Smooth muscle cell (in vitro differentiated cells): ENCODE measurements around the gene YIPF5. TPM values are rescaled to one million over a fixed set of nuclear protein-coding genes. Genes with fewer than 3 reads are reported as not detected.

ENCODE experiments used
- DNase-seq: peaks from one replicate; lab custom pipeline; 2025; ENCODE audit not compliant: unreplicated experiment; lab: John Stamatoyannopoulos, UW
- H2AFZ ChIP-seq: fragments of 200-600 bp; sonication (generic); 2 replicates; pipeline ENCODE4 v1.6.0; 2016; ENCODE audit warnings: antibody characterized with exemption, low read depth, mild to moderate bottlenecking
- H3F3A ChIP-seq: fragments of 200-600 bp; sonication (generic); 2 replicates; pipeline ENCODE4 v1.6.0; 2017; ENCODE audit warnings: antibody characterized with exemption, low read depth
- H3K27ac ChIP-seq: fragments of 200-600 bp; sonication (generic); 2 replicates; pipeline ENCODE4 v1.5.1; 2016; ENCODE audit warnings: low read depth, mild to moderate bottlenecking
- H3K27me3 ChIP-seq: fragments of 200-600 bp; sonication (generic); 2 replicates; pipeline ENCODE4 v1.6.1; 2016; ENCODE audit warnings: low read depth, mild to moderate bottlenecking
- H3K36me3 ChIP-seq: fragments of 200-600 bp; sonication (generic); 2 replicates; pipeline ENCODE4 v1.5.1; 2016; ENCODE audit warnings: low read depth
- H3K4me1 ChIP-seq: fragments of 200-600 bp; sonication (generic); 2 replicates; pipeline ENCODE4 v1.5.1; 2016; ENCODE audit warnings: low read depth
- H3K4me2 ChIP-seq: fragments of 200-600 bp; sonication (generic); 2 replicates; pipeline ENCODE4 v1.6.0; 2016; ENCODE audit warnings: mild to moderate bottlenecking
- H3K4me3 ChIP-seq: fragments of 200-600 bp; sonication (generic); 2 replicates; pipeline ENCODE4 v1.5.1; 2016; ENCODE audit warnings: mild to moderate bottlenecking
- H3K79me2 ChIP-seq: fragments of 200-600 bp; sonication (generic); 2 replicates; pipeline ENCODE4 v1.6.0; 2016; ENCODE audit warnings: low read depth, mild to moderate bottlenecking
- H3K9ac ChIP-seq: fragments of 200-600 bp; sonication (generic); 2 replicates; pipeline ENCODE4 v1.6.0; 2016; ENCODE audit warnings: low read depth
- H3K9me3 ChIP-seq: fragments of 200-600 bp; sonication (generic); replicated peaks from 2 replicates; pipeline ENCODE4 v1.5.1; 2016; ENCODE audit warnings: low read depth
- H4K20me1 ChIP-seq: fragments of 200-600 bp; sonication (generic); 2 replicates; pipeline ENCODE4 v1.6.0; 2016; ENCODE audit warnings: low read depth
- CTCF ChIP-seq: fragments of 200-600 bp; sonication (generic); IDR thresholded peaks from 2 replicates; pipeline ENCODE4 v1.5.1; 2017; ENCODE audit warnings: borderline replicate concordance, mild to moderate bottlenecking, antibody characterized with exemption; ENCODE audit not compliant: insufficient read depth, poor library complexity, severe bottlenecking
- WGBS: methylation state at CpG from one replicate; pipeline ENCODE4 v1.1.7; 2016; ENCODE audit warnings: low lambda C conversion rate; 5-methylcytosine and 5-hydroxymethylcytosine counted together
- polyA plus RNA-seq: library from polyadenylated mRNA; unstranded; fragments of >200 nt; fragmentation: Nextera tagmentation; extraction: Ambion mirVana; gene quantifications from 2 replicates; pipeline ENCODE4 v1.2.1, GENCODE V29; 2016
- total RNA-seq: library from RNA; depleted of rRNA; stranded (reverse); fragments of >200 nt; gene quantifications from 2 replicates; pipeline ENCODE4 v1.2.3, GENCODE V29; 2014

Gene YIPF5
- total and polyA plus RNA-seq, 2 experiments from 2014 or later = 192 to 215 TPM

- H2AFZ ChIP-seq = no peak overlapping the region
- 77% methylated on average over 1 of the region's 1 CpG for WGBS
- TF ChIP-seq CTCF = no peak
Measured at GRCh38 chr5:144143625-144144024, 26.8 kb downstream of the YIPF5 start.

DNA sequence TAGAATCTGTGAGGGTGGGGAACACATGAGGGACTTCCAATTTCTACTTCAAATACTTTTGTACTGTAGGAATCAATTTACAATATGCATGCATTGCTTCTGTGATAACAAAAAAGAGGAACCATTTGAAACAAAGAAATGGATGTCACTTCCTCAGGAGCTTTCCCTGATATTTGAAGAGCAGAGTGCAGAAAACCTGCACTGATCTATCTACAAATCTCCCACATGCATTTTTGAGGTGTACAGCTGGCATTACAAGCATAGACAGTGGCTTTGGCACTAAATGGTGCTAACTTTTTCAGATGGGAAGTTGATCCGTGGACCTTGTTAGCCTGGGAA is 27.7 kb downstream of the YIPF5 start:
- Histone ChIP-seq H2AFZ (no peak overlapping the region), H3K36me3 (no peaks in the 10 kb centered on the region), H3F3A (peaks cover 4% of the 10 kb centered on the region), H3K9ac (no peak overlapping the region), H3K27me3 (no peaks in the 10 kb centered on the region), H4K20me1 (no peaks in the 10 kb centered on the region), H3K4me3 (no peak overlapping the region), H3K4me2 (no peak overlapping the region), H3K79me2 (no peaks in the 10 kb centered on the region), H3K4me1 (peaks cover 9% of the 10 kb centered on the region), H3K9me3 (no peaks in the 10 kb centered on the region), H3K27ac (no peak overlapping the region)
- TF ChIP-seq CTCF = no peak
- no peak for DNase-seq
- 77% methylated on average over 1 of the region's 1 CpG for WGBS

More at GRCh38 chr5:144143625-144144024, 26.8 kb downstream of the YIPF5 start:
- H3K9ac ChIP-seq = no peak overlapping the region
- no peaks in the 10 kb centered on the region for H3K79me2 ChIP-seq
- DNase-seq = no peak
- H3K36me3 ChIP-seq = no peaks in the 10 kb centered on the region
- peaks cover 9% of the 10 kb centered on the region for H3K4me1 ChIP-seq
- no peak overlapping the region for H3K4me3 ChIP-seq
- no peak overlapping the region for H3K27ac ChIP-seq
- H3K27me3 ChIP-seq = no peaks in the 10 kb centered on the region
- H3K9me3 ChIP-seq = no peaks in the 10 kb centered on the region
- H3K4me2 ChIP-seq = no peak overlapping the region
- peaks cover 4% of the 10 kb centered on the region for H3F3A ChIP-seq
- H4K20me1 ChIP-seq = no peaks in the 10 kb centered on the region

DNA sequence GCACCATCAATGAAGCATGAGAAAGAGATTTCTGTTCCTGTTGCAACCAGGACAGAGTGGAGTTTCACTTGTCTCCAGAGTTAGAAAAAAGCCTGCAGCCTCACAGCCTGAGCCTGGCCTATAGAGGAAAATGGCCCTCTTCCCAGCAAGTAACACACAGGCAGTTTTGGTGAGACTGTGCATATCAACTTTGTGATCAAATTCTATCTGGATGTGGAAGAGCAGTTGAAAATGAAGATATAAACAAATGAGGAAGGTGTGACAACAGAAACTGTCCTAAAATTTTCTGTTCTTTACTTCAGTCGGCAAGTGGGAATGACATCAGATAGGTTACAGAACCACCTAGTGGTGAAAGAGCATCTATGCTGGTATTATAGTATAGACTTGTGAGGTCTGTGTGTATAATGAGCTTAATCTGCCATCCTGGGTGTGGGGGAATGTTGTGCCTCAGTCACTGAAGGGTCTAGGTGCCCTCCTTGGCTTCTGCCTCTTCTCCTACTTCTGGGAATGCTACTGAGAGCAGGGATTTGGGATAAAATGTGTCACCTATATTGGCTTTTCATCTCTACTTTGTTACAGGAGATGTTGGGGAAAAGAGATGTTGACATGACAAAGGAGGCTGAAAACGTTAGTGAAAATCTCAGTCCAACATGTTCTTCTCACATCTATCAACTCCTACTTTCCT is 28.2 kb downstream of the YIPF5 start:
- Histone ChIP-seq H3F3A (peaks cover 4% of the 10 kb centered on the region), H3K4me1 (peaks cover 9% of the 10 kb centered on the region), H3K4me2 (no peak overlapping the region), H2AFZ (no peak overlapping the region), H3K9me3 (no peaks in the 10 kb centered on the region), H3K4me3 (no peak overlapping the region), H3K36me3 (no peaks in the 10 kb centered on the region), H3K9ac (no peak overlapping the region), H3K27ac (no peak overlapping the region), H4K20me1 (no peaks in the 10 kb centered on the region), H3K79me2 (no peaks in the 10 kb centered on the region), H3K27me3 (no peaks in the 10 kb centered on the region)
- WGBS = 32% methylated on average over 2 of the region's 2 CpGs
- peak; percentile 64 for TF ChIP-seq CTCF
- no peak for DNase-seq

- H4K20me1 ChIP-seq = no peaks in the 10 kb centered on the region
- no peaks in the 10 kb centered on the region for H3K36me3 ChIP-seq
- H2AFZ ChIP-seq = no peak overlapping the region
- no peak for TF ChIP-seq CTCF
- no peaks in the 10 kb centered on the region for H3K9me3 ChIP-seq
- H3K4me2 ChIP-seq = no peak overlapping the region
- no peaks in the 10 kb centered on the region for H3K27me3 ChIP-seq
- H3F3A ChIP-seq = peaks cover 4% of the 10 kb centered on the region
- no peak overlapping the region for H3K27ac ChIP-seq
- H3K4me1 ChIP-seq = peaks cover 6% of the 10 kb centered on the region
- no peak overlapping the region for H3K9ac ChIP-seq
- 94% methylated on average over 2 of the region's 2 CpGs for whole genome bisulfite sequencing
- no peaks in the 10 kb centered on the region for H3K79me2 ChIP-seq
- no peak for DNase-seq
- H3K4me3 ChIP-seq = no peak overlapping the region
Measured at GRCh38 chr5:144141585-144141984, 28.9 kb downstream of the YIPF5 start.
